ENCODE results near the gene APBA1. TPM values are rescaled to one million over a fixed set of nuclear protein-coding genes. Genes with fewer than 3 reads are reported as not detected.

The APBA1 gene
- total and polyA plus RNA-seq, 2 of the 4 experiments (the other 2 are of a cell fraction): 3.8 to 5.1 TPM

DNA sequence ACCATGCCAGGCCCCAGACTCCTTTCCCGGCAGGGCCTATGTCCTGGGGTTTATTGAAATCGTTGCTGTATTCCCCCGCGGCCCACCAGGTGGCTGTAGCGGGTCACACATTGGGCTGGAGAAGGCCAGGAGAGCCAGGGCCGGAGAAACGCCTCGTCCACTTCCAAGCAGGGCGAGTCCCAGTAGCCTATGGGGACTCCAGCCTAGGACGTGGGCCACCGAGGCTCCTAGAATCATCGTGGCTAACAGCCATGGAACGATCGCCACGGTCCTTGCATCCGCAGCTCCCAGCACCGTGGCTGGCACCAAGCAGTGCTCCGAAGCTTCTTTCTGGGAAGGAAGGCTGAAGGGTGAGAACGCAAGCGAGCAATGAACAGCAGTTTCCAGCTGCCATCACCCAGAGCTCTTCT, 259.4 kb downstream of the APBA1 start:
- Histone ChIP-seq H3K14ac (replicated peaks; ENCODE audit: low read depth, low read length) (no peak overlapping the region), H4K5ac (ENCODE audit: low read depth, low read length) (no peak overlapping the region), H2BK20ac (ENCODE audit: low read depth, low read length) (no peak overlapping the region), H2AK5ac (ENCODE audit: low read depth, low read length) (no peak overlapping the region), H3K27ac (ENCODE audit: insufficient read depth, low read length) (no peak overlapping the region), H3K79me1 (ENCODE audit: low read depth in 1 of 2, low read length in 2 of 2) (no peaks in the 10 kb centered on the region), H2BK120ac (ENCODE audit: low read depth, low read length) (no peak overlapping the region), H3K23ac (ENCODE audit: low read depth, low read length) (no peak overlapping the region), H3K4ac (ENCODE audit: low read depth, low read length) (no peak overlapping the region), H3K4me3 (ENCODE audit: insufficient read depth, low read depth, low read length) (no peak overlapping the region), H3K4me2 (ENCODE audit: low read depth, low read length) (peak overlapping the region; percentile 51), H3K56ac (ENCODE audit: extremely low read depth, insufficient read depth, low read length) (no peak overlapping the region), H4K20me1 (ENCODE audit: insufficient read depth, low read length) (no peaks in the 10 kb centered on the region), H2AK9ac (replicated peaks; ENCODE audit: low read depth, low read length, poor library complexity) (no peak overlapping the region), H2BK15ac (ENCODE audit: low read depth, low read length) (no peak overlapping the region), H2AFZ (replicated peaks; ENCODE audit: low read length, poor library complexity) (peak overlapping the region; percentile 86), H3K9me3 (ENCODE audit: control insufficient read depth, insufficient read depth, low read length) (no peaks in the 10 kb centered on the region), H3K9ac (ENCODE audit: low read depth, low read length) (no peak overlapping the region; the same call in 1 of the 2 replicates), H2BK5ac (ENCODE audit: low read depth, low read length, poor library complexity, severe bottlenecking) (no peak overlapping the region), H3K4me1 (ENCODE audit: control insufficient read depth, insufficient read depth, low read length) (no peaks in the 10 kb centered on the region), H3K27me3 (ENCODE audit: control insufficient read depth, insufficient read depth, low read length) (peaks cover 4% of the 10 kb centered on the region; the same call in 1 of the 2 replicates), H4K91ac (ENCODE audit: insufficient read depth, low read depth, low read length) (no peak overlapping the region), H3K36me3 (ENCODE audit: control insufficient read depth, insufficient read depth, low read length) (no peaks in the 10 kb centered on the region), H3K9me1 (ENCODE audit: insufficient read depth, low read length) (no peaks in the 10 kb centered on the region), H4K8ac (ENCODE audit: low read depth in 2 of 2, low read length in 2 of 2) (no peak overlapping the region), H3K18ac (ENCODE audit: low read depth, low read length) (no peak overlapping the region)
- intact Hi-C loops (cut with micrococcal nuclease): no loop called here
- dilution Hi-C loops (cut with HindIII; ENCODE audit: low sequenced_read_pairs, unreplicated experiment): no loop called here
- ChIA-PET POLR2A (ENCODE audit: unreplicated experiment) (no interaction called here), CTCF (no interaction called here)
- no TSS peak for BruUV-seq (replicated peaks)
- ATAC-seq (ENCODE audit: low read depth) (peak; percentile 100), DNase-seq (peak; percentile 52)
- TF ChIP-seq, protein P1, sequence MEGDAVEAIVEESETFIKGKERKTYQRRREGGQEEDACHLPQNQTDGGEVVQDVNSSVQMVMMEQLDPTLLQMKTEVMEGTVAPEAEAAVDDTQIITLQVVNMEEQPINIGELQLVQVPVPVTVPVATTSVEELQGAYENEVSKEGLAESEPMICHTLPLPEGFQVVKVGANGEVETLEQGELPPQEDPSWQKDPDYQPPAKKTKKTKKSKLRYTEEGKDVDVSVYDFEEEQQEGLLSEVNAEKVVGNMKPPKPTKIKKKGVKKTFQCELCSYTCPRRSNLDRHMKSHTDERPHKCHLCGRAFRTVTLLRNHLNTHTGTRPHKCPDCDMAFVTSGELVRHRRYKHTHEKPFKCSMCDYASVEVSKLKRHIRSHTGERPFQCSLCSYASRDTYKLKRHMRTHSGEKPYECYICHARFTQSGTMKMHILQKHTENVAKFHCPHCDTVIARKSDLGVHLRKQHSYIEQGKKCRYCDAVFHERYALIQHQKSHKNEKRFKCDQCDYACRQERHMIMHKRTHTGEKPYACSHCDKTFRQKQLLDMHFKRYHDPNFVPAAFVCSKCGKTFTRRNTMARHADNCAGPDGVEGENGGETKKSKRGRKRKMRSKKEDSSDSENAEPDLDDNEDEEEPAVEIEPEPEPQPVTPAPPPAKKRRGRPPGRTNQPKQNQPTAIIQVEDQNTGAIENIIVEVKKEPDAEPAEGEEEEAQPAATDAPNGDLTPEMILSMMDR (conservative IDR thresholded peaks at IDR 0.05; ENCODE audit: low read depth, low read length): peak; percentile 71
- TF ChIP-seq SMC3 (IDR thresholded peaks at IDR 0.05; ENCODE audit: low read depth, low read length) (peak; percentile 69), RAD21 (IDR thresholded peaks at IDR 0.05; ENCODE audit: low read length) (peak; percentile 71), RCOR1 (IDR thresholded peaks at IDR 0.05; ENCODE audit: insufficient replicate concordance, low read length) (no peak)
- in situ Hi-C loops (cut with MboI; ENCODE audit: low sequenced_read_pairs): loop anchor here (25.0 kb wide), 1 partner anchor 700 kb away; no protein-coding TSS in a partner anchor
- WGBS, 2 experiments (ENCODE audit: extremely low coverage in 2 of 2, insufficient read length in 1 of 2): 8% methylated on average over 13 of the region's 20 CpGs; no CpG with 5 or more reads in 1 of the 2 experiments

Measured in IMR-90 (cell line).